C4-2B (cell line): ENCODE data around the gene BABAM2.

Source experiments
- H3K27ac ChIP-seq: fragments of 450-650 bp; 2 replicates; pipeline ENCODE4 v1.5.1; 2017
- CTCF ChIP-seq: fragments of 450-650 bp; conservative IDR thresholded peaks from 2 replicates; pipeline ENCODE4 v1.5.1; 2017; ENCODE audit warnings: mild to moderate bottlenecking
- ZFX ChIP-seq: fragments of 450-650 bp; IDR thresholded peaks from 2 replicates; pipeline ENCODE4 v1.6.1; 2017

The BABAM2 gene

DNA sequence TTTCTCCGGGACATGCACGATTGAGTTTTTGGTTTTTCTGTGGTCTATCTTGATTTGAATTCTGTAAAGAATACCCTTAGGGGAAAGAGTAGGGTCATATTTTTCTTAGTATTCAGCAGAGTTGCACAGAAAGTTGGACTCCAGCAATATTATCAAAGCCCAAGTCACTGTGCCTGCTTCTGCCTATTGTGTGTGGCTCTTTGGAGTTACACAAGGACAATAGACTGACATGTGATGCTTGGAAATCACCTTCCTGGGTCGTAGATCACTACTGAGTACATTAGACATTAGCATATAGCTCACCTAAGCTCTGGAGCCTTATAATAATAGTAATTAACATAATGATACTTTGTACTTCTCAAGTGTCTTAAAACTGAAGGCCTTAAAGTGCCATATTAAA lies 263.3 kb downstream of the BABAM2 start:
- TF ChIP-seq CTCF: no peak
- no peak for TF ChIP-seq ZFX
- H3K27ac ChIP-seq: no peak overlapping the region

DNA sequence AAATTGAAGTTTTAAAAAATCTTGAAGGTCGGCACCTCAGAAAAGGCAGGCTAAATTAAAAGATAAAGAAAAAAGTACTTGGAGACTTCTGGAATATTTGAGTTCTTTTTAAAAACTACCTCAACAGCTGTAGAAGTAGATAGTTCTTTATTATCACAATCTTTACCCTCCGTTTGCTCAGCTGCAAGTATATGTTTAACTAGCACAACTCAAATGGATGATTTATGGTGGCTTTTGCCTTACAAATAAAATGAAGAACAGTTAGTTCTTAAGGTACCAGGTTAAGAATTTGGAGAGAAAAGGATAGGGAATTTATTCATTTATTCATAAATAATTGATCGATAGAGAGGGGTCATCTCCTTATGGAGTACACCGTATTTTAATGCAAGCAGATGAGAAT lies 264.6 kb downstream of the BABAM2 start:
- TF ChIP-seq CTCF: no peak
- TF ChIP-seq ZFX: no peak
- H3K27ac ChIP-seq: no peak overlapping the region

DNA sequence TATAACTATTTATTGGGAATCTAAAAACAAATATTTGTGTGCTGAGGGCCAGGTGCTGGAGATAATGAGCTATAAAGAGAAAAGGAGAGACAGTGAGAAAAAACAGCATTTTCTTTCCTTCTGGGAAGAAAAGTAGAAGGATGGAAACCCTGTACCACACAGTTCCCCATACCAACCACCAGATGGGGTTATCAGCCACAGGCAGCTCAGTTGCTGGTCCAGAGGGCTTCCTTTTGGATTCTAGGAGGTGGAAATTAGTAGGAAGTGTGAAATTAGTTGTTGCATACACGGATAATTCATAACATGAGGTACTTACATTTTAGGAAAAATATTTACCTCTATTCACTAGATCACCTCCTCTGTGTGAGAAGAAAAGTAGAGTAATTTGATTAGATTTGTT lies 265.1 kb downstream of the BABAM2 start:
- peak; percentile 57 for TF ChIP-seq CTCF
- TF ChIP-seq ZFX: no peak
- H3K27ac ChIP-seq: no peak overlapping the region

DNA sequence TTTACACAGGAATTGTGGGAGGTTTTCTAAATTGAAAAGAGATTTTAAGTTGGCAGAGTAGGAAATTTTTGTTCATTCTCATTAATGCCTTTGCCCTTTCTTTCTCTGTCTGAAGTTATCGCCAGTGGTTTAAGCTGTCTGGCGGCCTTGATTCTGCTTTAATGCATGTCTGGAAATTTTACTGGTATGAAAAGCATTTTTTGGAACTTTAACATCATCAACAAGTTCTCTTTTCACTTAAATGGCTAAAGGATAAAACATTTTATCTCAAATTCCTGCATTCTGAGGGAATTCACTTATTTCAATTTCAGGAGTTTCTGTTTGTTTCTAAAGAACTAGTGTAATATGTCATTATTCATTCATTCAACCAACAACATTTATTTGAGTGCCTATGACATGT lies 268.3 kb downstream of the BABAM2 start:
- no peak for TF ChIP-seq ZFX
- TF ChIP-seq CTCF: no peak
- H3K27ac ChIP-seq: no peak overlapping the region

DNA sequence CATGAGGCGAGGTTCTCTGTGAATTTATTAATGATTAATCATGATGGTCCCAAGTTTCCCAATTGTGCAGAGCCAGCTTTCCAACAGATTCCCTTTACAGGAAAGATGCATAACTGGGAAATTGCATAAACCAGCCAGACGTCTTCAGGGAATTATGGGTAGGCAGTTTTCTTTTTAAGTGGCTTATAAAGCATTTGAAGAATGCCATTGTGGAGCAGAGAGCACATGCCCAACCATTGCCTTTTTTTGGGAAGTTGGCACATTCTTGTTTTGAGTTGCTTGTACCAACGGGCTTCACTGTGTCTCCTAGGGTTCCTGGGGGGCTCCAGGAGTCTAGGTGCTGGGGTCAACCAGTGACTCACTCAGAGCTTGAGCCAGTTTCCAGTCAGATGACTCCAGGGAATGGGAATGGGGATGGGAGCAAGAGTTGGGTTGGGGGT lies 270.5 kb downstream of the BABAM2 start:
- TF ChIP-seq CTCF: no peak
- no peak for TF ChIP-seq ZFX
- no peak overlapping the region for H3K27ac ChIP-seq

DNA sequence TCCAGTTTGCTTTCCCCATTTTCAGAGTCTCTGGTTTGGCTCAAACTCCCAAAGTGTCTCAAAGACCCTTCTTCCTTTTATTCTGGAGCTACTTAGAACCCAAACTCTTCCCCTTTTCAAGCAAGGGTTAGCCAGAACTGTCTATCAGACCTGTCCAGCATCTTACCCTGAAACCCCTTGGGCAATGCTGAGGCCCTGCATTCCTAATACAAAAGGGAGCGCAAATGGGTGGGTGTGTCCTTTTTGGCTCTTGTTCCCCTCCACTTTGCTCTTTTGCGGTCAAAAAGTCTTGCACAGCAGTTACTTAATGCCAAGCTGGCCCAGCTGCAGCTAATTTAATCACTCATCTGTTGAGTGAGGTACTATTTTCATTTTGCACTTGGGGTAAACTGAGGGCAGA lies 270.9 kb downstream of the BABAM2 start:
- TF ChIP-seq CTCF: no peak
- TF ChIP-seq ZFX: no peak
- H3K27ac ChIP-seq: no peak overlapping the region

GRCh38 chr2:28162564-28162963 lies 272.0 kb downstream of the BABAM2 start:
- peak overlapping the region; percentile 94; the same call in 1 of the 2 replicates for H3K27ac ChIP-seq
- TF ChIP-seq CTCF (no peak), ZFX (no peak)
